ENCODE results near the gene CALHM4.

- TF ChIP-seq CTCF (IDR thresholded peaks at IDR 0.05) (no peak), POLR2A (IDR thresholded peaks at IDR 0.05) (no peak)
These were observed 2.8 kb upstream of the CALHM4 start for GRCh38 chr6:116550796-116551195.

All from right lobe of liver (tissue), 4 donors.